ENCODE data around the gene CNOT1.

DNA sequence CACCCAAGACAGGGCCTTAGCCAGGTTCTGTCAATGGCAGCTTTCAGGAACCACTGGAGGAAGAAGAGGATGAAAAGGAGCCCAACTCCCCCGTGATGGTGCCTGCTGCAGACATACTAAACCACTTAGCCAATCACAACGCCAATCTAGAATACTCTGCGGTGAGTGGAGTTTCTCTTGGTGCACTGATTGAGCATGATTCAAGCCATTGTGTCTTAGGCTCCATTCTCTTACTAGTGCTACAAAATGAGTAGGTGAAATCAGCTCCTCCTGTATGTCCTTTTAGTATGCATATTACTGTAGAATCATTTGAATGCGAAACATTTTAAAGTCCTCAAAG, 112.9 kb downstream of the CNOT1 start:
- TF ChIP-seq POLR2A (IDR thresholded peaks at IDR 0.05): no peak
- TF ChIP-seq, protein P1, sequence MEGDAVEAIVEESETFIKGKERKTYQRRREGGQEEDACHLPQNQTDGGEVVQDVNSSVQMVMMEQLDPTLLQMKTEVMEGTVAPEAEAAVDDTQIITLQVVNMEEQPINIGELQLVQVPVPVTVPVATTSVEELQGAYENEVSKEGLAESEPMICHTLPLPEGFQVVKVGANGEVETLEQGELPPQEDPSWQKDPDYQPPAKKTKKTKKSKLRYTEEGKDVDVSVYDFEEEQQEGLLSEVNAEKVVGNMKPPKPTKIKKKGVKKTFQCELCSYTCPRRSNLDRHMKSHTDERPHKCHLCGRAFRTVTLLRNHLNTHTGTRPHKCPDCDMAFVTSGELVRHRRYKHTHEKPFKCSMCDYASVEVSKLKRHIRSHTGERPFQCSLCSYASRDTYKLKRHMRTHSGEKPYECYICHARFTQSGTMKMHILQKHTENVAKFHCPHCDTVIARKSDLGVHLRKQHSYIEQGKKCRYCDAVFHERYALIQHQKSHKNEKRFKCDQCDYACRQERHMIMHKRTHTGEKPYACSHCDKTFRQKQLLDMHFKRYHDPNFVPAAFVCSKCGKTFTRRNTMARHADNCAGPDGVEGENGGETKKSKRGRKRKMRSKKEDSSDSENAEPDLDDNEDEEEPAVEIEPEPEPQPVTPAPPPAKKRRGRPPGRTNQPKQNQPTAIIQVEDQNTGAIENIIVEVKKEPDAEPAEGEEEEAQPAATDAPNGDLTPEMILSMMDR (IDR thresholded peaks at IDR 0.05): no peak
